Measurements from ENCODE around the gene SKAP2. TPM values are rescaled to one million over a fixed set of nuclear protein-coding genes. Genes with fewer than 3 reads are reported as not detected.

Gene SKAP2
- total RNA-seq, 1 experiment from 2014 or later, result 66.8 TPM

DNA sequence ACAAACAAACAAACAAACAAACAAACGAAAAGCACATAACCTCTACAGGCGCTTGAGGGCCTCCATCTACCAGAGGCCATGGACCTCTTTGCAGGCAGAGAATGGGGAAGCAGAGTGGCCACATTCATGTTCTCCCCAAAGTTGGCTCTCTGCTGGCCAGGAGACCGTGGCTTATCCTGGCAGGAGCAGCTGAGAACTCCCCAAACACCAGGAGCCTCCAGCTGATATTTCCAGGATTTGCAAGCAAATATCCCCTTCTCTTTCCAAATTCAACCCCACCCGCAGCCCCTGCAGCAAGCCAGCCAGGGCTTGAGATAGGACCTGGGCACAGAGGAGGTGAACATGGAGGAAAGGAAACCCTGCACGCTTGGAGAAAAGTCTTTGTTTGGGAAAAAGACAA is 240.0 kb downstream of the SKAP2 start:
- TF ChIP-seq POLR2AphosphoS5 (IDR thresholded peaks at IDR 0.05; ENCODE audit: low read depth, low read length) (no peak), TCF7L2 (IDR thresholded peaks at IDR 0.05; ENCODE audit: low read depth, low read length) (no peak), SIN3A (IDR thresholded peaks at IDR 0.05; ENCODE audit: borderline replicate concordance, insufficient read depth, low read depth, low read length) (no peak)
- TF ChIP-seq, protein P1, sequence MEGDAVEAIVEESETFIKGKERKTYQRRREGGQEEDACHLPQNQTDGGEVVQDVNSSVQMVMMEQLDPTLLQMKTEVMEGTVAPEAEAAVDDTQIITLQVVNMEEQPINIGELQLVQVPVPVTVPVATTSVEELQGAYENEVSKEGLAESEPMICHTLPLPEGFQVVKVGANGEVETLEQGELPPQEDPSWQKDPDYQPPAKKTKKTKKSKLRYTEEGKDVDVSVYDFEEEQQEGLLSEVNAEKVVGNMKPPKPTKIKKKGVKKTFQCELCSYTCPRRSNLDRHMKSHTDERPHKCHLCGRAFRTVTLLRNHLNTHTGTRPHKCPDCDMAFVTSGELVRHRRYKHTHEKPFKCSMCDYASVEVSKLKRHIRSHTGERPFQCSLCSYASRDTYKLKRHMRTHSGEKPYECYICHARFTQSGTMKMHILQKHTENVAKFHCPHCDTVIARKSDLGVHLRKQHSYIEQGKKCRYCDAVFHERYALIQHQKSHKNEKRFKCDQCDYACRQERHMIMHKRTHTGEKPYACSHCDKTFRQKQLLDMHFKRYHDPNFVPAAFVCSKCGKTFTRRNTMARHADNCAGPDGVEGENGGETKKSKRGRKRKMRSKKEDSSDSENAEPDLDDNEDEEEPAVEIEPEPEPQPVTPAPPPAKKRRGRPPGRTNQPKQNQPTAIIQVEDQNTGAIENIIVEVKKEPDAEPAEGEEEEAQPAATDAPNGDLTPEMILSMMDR (IDR thresholded peaks at IDR 0.05), result no peak
- TF ChIP-seq, protein P2, sequence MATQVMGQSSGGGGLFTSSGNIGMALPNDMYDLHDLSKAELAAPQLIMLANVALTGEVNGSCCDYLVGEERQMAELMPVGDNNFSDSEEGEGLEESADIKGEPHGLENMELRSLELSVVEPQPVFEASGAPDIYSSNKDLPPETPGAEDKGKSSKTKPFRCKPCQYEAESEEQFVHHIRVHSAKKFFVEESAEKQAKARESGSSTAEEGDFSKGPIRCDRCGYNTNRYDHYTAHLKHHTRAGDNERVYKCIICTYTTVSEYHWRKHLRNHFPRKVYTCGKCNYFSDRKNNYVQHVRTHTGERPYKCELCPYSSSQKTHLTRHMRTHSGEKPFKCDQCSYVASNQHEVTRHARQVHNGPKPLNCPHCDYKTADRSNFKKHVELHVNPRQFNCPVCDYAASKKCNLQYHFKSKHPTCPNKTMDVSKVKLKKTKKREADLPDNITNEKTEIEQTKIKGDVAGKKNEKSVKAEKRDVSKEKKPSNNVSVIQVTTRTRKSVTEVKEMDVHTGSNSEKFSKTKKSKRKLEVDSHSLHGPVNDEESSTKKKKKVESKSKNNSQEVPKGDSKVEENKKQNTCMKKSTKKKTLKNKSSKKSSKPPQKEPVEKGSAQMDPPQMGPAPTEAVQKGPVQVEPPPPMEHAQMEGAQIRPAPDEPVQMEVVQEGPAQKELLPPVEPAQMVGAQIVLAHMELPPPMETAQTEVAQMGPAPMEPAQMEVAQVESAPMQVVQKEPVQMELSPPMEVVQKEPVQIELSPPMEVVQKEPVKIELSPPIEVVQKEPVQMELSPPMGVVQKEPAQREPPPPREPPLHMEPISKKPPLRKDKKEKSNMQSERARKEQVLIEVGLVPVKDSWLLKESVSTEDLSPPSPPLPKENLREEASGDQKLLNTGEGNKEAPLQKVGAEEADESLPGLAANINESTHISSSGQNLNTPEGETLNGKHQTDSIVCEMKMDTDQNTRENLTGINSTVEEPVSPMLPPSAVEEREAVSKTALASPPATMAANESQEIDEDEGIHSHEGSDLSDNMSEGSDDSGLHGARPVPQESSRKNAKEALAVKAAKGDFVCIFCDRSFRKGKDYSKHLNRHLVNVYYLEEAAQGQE (IDR thresholded peaks at IDR 0.05; ENCODE audit: insufficient read depth in 1 of 2, low read depth in 2 of 2, low read length in 1 of 2), result no peak
- BruUV-seq (replicated peaks), result no TSS peak
- Histone ChIP-seq H3K36me3 (ENCODE audit: control insufficient read depth, insufficient read depth, low read length) (no peaks in the 10 kb centered on the region), H3K4me3 (ENCODE audit: low read depth in 2 of 2, low read length in 2 of 2) (no peak overlapping the region), H3K27me3 (ENCODE audit: control insufficient read depth, insufficient read depth, low read length) (no peaks in the 10 kb centered on the region), H3K9me3 (ENCODE audit: control insufficient read depth, insufficient read depth, low read depth, low read length) (no peaks in the 10 kb centered on the region), H3K4me1 (ENCODE audit: control insufficient read depth, insufficient read depth, low read length) (no peaks in the 10 kb centered on the region), H3K27ac (ENCODE audit: low read length) (no peak overlapping the region)
- DNase-seq (ENCODE audit: low read depth, low spot score) (no peak), ATAC-seq (no peak)
- in situ Hi-C loops (cut with HindIII; ENCODE audit: low pct_unique_long_range_greater_than_20kb, low sequenced_read_pairs), result no loop called here
- POLR2A ChIA-PET, result no interaction called here
- CTCF ChIA-PET, result no interaction called here
- intact Hi-C loops (cut with micrococcal nuclease; ENCODE audit: unreplicated experiment), result no loop called here

DNA sequence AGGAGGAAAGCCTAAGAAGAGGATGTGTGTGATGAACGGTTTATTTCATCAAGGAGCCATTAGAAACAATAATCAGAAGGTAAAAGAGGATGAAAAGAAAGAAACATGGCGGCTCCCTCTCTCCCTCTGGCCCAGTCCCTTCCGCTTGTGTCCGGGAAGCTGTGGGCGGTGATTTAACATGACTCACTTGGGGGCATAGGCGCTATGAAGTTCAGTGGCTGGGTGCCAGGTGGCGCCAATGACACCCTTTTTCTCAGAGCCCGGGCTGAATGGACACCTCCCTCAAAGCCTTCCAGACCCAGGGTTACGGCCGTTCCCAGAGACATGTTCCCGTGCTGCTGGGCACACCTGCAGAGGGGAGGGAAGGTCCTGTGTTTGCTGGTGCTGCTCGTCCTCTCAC is 244.0 kb downstream of the SKAP2 start:
- Histone ChIP-seq H3K4me1 (ENCODE audit: control insufficient read depth, insufficient read depth, low read length) (no peaks in the 10 kb centered on the region), H3K36me3 (ENCODE audit: control insufficient read depth, insufficient read depth, low read length) (no peaks in the 10 kb centered on the region), H3K27ac (ENCODE audit: low read length) (no peak overlapping the region), H3K27me3 (ENCODE audit: control insufficient read depth, insufficient read depth, low read length) (no peaks in the 10 kb centered on the region), H3K4me3 (ENCODE audit: low read depth in 2 of 2, low read length in 2 of 2) (no peak overlapping the region), H3K9me3 (ENCODE audit: control insufficient read depth, insufficient read depth, low read depth, low read length) (no peaks in the 10 kb centered on the region)
- no TSS peak for BruUV-seq (replicated peaks)
- TF ChIP-seq POLR2AphosphoS5 (IDR thresholded peaks at IDR 0.05; ENCODE audit: low read depth, low read length) (no peak), SIN3A (IDR thresholded peaks at IDR 0.05; ENCODE audit: borderline replicate concordance, insufficient read depth, low read depth, low read length) (no peak), TCF7L2 (IDR thresholded peaks at IDR 0.05; ENCODE audit: low read depth, low read length) (no peak)
- TF ChIP-seq, protein P2 (IDR thresholded peaks at IDR 0.05; ENCODE audit: insufficient read depth in 1 of 2, low read depth in 2 of 2, low read length in 1 of 2), result no peak
- TF ChIP-seq, protein P1 (IDR thresholded peaks at IDR 0.05), result no peak
- ChIA-PET CTCF (interaction anchor here (0.6 kb wide), 1 partner anchor 36 kb away, joined by 6 read pairs; no protein-coding TSS in a partner anchor), POLR2A (no interaction called here)
- in situ Hi-C loops (cut with HindIII; ENCODE audit: low pct_unique_long_range_greater_than_20kb, low sequenced_read_pairs) (no loop called here), intact Hi-C loops (cut with micrococcal nuclease; ENCODE audit: unreplicated experiment) (no loop called here)
- peak; percentile 28; the same call in 1 of the 2 replicates for ATAC-seq
- no peak for DNase-seq (ENCODE audit: low read depth, low spot score)

All from Panc1 (cell line).